GM20000 (cell line): Measurements from ENCODE around the gene FREM1.

Experiments
- DNase-seq: peaks from one replicate; pipeline ENCODE4 v3.0.0; 2012; ENCODE audit warnings: low spot score
- CTCF ChIP-seq: IDR thresholded peaks from 2 replicates; pipeline ENCODE4 v1.5.1; 2012; ENCODE audit warnings: mild to moderate bottlenecking, control low read depth; ENCODE audit errors: extremely low read depth, missing control alignments

The FREM1 gene

GRCh38 chr9:14747111-14747510, 163.1 kb downstream of the FREM1 start:
- DNase-seq = no peak
- no peak for TF ChIP-seq CTCF

GRCh38 chr9:14746626-14747025, 163.6 kb downstream of the FREM1 start:
- no peak for DNase-seq

GRCh38 chr9:14744768-14745167, 165.5 kb downstream of the FREM1 start:
- no peak for DNase-seq
- TF ChIP-seq CTCF = no peak

More at GRCh38 chr9:14746626-14747025, 163.6 kb downstream of the FREM1 start:
- TF ChIP-seq CTCF = no peak

GRCh38 chr9:14741369-14741768, 168.9 kb downstream of the FREM1 start:
- DNase-seq = peak; percentile 6

GRCh38 chr9:14733133-14733532, 177.1 kb downstream of the FREM1 start:
- DNase-seq = no peak
- TF ChIP-seq CTCF = no peak

More at GRCh38 chr9:14741369-14741768, 168.9 kb downstream of the FREM1 start:
- no peak for TF ChIP-seq CTCF

- no peak for TF ChIP-seq CTCF
- no peak for DNase-seq
Observed at GRCh38 chr9:14731294-14731981, 178.8 kb downstream of the FREM1 start.

- no peak for TF ChIP-seq CTCF
- DNase-seq = no peak
Observed at GRCh38 chr9:14730461-14730898, 179.7 kb downstream of the FREM1 start.
